Mesothelial cell of epicardium (in vitro differentiated cells): ENCODE measurements around the gene SCD5. TPM values are rescaled to one million over a fixed set of nuclear protein-coding genes. Genes with fewer than 3 reads are reported as not detected.

Experiments
- DNase-seq, 2 experiments: peaks; one replicate each; pipeline ENCODE4 v3.0.0; 2021; ENCODE audit warnings: low spot score in 2 of 2; ENCODE audit not compliant: unreplicated experiment in 2 of 2
- H3K27ac Mint-ChIP-seq: 2 replicates; pipeline ENCODE4 v1.8.0; 2021; ENCODE audit warnings: mixed read lengths
- H3K27me3 Mint-ChIP-seq: 2 replicates; pipeline ENCODE4 v1.8.0; 2021; ENCODE audit warnings: low read depth, mixed read lengths
- H3K36me3 Mint-ChIP-seq: 2 replicates; pipeline ENCODE4 v1.8.0; 2021; ENCODE audit warnings: mixed read lengths
- H3K4me1 Mint-ChIP-seq: 2 replicates; pipeline ENCODE4 v1.8.0; 2021; ENCODE audit warnings: mixed read lengths
- H3K4me3 Mint-ChIP-seq: 2 replicates; pipeline ENCODE4 v1.8.0; 2021; ENCODE audit warnings: mild to moderate bottlenecking, moderate library complexity, mixed read lengths
- H3K9me3 Mint-ChIP-seq: 2 replicates; pipeline ENCODE4 v1.8.0; 2021; ENCODE audit warnings: mixed read lengths
- CTCF ChIP-seq: fragments of 200-600 bp; sonication (generic); IDR thresholded peaks from one replicate; pipeline ENCODE4 v1.5.0; 2021; ENCODE audit warnings: antibody characterized with exemption; ENCODE audit not compliant: unreplicated experiment
- total RNA-seq: library from RNA; stranded (reverse); gene quantifications from 3 replicates; pipeline ENCODE4 v1.2.1, GENCODE V29; 2021

The SCD5 gene
- total RNA-seq, 1 donor from 2014 or later, result 27.2 TPM

- no peak for TF ChIP-seq CTCF
- no peak for DNase-seq
- Mint-ChIP-seq H3K36me3 (peaks cover 3% of the 10 kb centered on the region), H3K27ac (no peak overlapping the region), H3K27me3 (peaks cover 8% of the 10 kb centered on the region), H3K4me1 (peaks cover 13% of the 10 kb centered on the region), H3K9me3 (no peaks in the 10 kb centered on the region), H3K4me3 (no peak overlapping the region)
Observed at GRCh38 chr4:82790060-82790660, 8.4 kb downstream of the SCD5 start.

DNA sequence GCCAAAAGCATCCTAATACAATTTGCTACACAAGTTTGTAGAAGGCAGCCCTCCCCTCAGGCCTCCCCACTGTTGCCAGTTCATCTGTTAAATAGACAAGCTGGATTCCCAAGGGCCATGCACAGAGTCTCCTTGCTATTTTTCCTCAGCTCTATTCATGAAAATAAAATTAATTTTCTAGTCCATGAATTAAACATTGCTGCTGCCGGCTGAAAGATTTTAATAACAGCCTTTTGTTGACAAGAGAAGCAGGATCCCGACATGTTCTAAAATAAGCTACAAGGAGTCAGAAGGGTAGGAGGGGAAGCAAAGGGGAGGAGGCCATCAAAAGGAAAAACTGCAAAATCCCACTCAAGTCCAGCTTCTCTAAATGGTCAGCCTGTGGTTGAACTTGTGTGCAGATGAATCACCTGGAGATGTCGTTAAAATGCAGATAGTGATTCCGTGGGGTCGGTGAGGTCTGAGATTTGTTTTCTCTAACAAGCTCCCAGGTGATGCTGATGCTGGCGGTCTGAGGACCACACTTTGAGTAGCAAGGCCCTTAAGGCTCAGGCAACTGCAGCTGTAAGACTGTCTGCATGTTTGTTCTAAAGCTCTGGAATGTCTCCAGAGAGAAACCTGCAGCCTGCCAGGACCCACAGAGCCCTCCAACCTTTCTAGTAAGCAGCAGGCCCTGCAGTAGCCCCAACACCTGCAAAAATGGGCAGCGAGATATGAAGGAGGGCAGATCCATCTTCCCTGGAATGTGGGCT lies 9.4 kb downstream of the SCD5 start:
- Mint-ChIP-seq H3K9me3 (no peaks in the 10 kb centered on the region), H3K4me1 (peaks cover 21% of the 10 kb centered on the region)
- DNase-seq, result no peak

DNA sequence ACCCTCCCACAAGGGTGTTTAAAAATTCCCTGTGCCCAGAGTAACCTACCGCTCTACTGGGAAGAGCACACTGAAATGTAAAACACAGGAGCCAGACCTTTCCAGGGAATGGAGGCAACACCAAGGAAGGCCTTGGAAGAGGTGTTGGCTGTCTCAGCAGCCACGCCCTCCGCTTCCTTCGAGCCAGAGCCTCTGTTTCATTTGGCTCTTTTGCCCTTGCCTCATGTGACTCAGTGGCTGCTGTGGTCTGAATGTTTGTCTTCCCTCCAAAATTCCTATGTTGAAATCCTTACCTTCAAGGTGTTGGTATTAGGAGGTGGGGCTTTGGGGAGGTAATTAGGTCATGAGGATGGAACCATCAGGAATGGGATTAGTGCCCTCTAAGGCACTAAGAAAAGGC lies 11.3 kb downstream of the SCD5 start:
- no peaks in the 10 kb centered on the region for H3K9me3 Mint-ChIP-seq
- H3K4me1 Mint-ChIP-seq, result peaks cover 30% of the 10 kb centered on the region
- no peak for DNase-seq
- no peaks in the 10 kb centered on the region for H3K36me3 Mint-ChIP-seq
- no peak for TF ChIP-seq CTCF
- no peak overlapping the region for H3K27ac Mint-ChIP-seq
- H3K4me3 Mint-ChIP-seq, result no peak overlapping the region
- no peaks in the 10 kb centered on the region for H3K27me3 Mint-ChIP-seq

More for the DNA sequence above, 9.4 kb downstream of the SCD5 start:
- Mint-ChIP-seq H3K4me3 (no peak overlapping the region), H3K27me3 (peaks cover 4% of the 10 kb centered on the region), H3K36me3 (no peaks in the 10 kb centered on the region), H3K27ac (no peak overlapping the region)
- no peak for TF ChIP-seq CTCF

DNA sequence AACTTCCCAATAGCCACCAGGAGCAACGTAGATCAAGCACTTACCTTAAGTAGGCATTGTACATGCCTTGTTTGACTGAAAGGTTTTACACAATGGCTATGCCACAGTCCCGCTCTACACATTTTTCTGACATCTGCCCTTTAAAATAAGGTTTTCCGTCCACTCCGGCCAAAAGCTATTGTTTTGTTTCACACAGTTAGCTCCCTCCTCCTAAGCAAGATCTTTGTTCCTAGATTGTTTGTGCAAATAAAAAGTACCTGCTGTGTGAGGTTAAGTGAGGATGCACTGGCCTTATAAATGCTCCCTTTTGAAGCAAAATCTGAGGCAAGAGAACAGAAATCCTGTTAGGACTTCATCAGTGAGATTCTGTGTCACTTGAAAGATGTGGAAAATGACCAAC lies 11.8 kb downstream of the SCD5 start:
- no peak for TF ChIP-seq CTCF
- Mint-ChIP-seq H3K9me3 (no peaks in the 10 kb centered on the region), H3K4me3 (no peak overlapping the region), H3K27ac (no peak overlapping the region), H3K36me3 (no peaks in the 10 kb centered on the region), H3K27me3 (no peaks in the 10 kb centered on the region), H3K4me1 (peaks cover 34% of the 10 kb centered on the region)
- DNase-seq, result no peak

DNA sequence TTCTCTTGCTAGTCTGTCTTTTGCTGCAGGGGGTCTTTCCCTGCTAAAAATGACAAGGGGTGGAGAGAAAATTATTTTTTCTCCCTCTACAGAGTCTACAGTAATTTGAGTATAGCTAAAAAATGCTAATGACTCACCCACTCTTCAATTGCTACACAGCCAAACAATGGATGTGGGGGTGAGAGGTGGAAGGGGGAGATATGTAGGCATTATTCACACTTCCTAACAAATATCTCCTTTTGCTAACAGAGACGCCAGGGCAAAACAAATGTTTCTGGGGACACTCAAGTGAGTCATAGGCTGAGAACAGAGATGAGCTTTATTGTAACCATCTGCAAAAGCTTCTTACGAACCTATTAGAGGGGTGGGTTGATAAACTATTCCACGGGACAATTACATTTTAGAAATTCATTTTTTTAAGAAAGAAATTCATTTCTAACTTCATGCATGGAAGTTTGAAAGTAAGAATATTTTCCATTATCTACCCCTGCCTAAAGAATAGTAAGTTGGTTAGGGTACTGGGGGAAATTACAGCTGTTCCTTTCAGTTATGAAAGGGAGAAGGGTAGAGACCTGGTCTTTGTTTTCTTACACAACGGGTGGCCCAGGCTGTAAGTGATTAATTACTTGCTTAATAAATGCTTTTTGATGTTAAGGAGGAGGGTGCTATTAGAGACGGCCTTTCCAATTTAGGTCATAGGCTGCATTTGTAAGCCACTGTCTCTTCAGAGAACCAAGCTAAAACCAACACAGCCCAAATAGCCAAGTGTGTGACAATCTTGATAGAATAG lies 12.8 kb downstream of the SCD5 start:
- peak overlapping the region; percentile 3 for H3K27ac Mint-ChIP-seq
- H3K4me1 Mint-ChIP-seq, result peaks cover 38% of the 10 kb centered on the region
- H3K36me3 Mint-ChIP-seq, result no peaks in the 10 kb centered on the region
- H3K27me3 Mint-ChIP-seq, result no peaks in the 10 kb centered on the region
- H3K4me3 Mint-ChIP-seq, result peak overlapping the region; percentile 16
- no peak for DNase-seq
- no peak for TF ChIP-seq CTCF
- H3K9me3 Mint-ChIP-seq, result no peaks in the 10 kb centered on the region
